Stimulated activated CD8-positive, alpha-beta memory T cell treated with anti-CD3 and anti-CD28 coated beads, Interleukin-7, amount 100 ng/mL, for 48 hours (primary cell): ENCODE measurements around the gene MYG1.
"Not testable (repeated sequence)": the region's sequence is repeated elsewhere in the genome, so short reads cannot be mapped to it uniquely, and the experiment has no call there.

ENCODE experiments used
- DNase-seq, 2 donors: peaks; one replicate each; pipeline ENCODE4 v3.0.0-alpha.2; 2020; ENCODE audit warnings: low read depth in 1 of 2; ENCODE audit errors: extremely low read depth in 1 of 2

MYG1 gene

DNA sequence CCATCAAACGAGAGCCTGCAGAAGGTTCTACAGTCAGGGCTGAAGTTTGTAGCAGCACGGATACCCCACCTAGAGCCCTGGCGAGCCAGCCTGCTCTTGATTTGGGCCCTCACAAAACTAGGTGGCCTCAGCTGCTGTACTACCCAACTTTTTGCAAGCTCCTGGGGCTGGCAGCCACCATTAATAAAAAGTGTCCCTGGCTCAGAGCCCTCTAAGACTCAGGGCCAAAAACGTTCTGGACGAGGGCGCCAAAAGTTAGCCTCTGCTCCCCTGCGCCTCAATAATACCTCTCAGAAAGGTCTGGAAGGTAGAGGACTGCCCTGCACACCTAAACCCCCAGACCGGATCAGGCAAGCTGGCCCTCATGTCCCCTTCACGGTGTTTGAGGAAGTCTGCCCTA lies 13.0 kb upstream of the MYG1 start:
- DNase-seq = no peak

- peak in 1 of 2 donors; percentile 34 for DNase-seq
Observed at GRCh38 chr12:53287741-53288216, 11.7 kb upstream of the MYG1 start.

DNA sequence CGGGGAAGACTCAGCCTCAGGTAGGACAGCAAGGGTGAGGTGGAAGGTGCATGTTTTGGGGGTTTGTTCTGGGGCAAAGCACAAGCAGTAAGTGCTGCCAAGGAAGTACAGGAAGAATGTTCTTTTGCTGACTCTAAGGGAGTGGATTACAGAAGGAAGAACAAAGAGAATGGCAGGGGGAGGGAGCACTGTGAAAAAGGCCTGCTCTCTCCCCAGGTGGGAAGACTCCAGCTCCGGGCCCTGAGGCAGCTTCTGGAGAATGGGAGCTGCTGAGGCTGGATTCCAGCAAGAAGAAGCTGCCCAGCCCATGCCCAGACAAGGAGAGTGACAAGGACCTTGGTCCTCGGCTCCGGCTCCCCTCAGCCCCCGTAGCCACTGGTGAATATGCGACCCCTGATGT lies 11.2 kb upstream of the MYG1 start:
- no peak for DNase-seq

DNA sequence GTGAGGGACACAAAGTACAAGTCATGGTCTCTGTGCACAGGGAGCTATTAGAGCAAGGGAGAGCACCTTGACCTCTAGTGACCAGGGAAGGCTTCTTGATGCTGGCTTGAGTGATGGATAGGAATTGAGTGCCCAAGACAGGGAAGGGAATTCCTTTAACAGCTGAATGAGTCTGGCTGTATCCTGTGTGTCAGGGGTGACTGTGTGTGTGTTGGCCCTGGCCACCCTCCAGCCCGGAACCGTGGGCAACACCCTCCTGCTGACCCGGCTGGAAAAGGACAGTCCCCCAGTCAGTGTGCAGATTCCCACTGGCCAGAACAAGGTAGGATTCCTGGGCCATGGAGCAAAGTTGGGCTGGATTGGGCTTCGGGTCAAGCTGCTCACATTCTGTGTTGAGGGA lies 9.6 kb upstream of the MYG1 start:
- no peak for DNase-seq

GRCh38 chr12:53290661-53291060 lies 8.8 kb upstream of the MYG1 start:
- DNase-seq = no peak

- no peak for DNase-seq
Observed at GRCh38 chr12:53292426-53292825, 7.1 kb upstream of the MYG1 start.

- DNase-seq = peak; percentile 67 to 81
Observed at GRCh38 chr12:53295070-53295890, 4.2 kb upstream of the MYG1 start, which contains the start of gene PFDN5. PFDN5 (plus strand) TSS chr12:53295542; CDS start chr12:53295568, 26 bp downstream.

DNA sequence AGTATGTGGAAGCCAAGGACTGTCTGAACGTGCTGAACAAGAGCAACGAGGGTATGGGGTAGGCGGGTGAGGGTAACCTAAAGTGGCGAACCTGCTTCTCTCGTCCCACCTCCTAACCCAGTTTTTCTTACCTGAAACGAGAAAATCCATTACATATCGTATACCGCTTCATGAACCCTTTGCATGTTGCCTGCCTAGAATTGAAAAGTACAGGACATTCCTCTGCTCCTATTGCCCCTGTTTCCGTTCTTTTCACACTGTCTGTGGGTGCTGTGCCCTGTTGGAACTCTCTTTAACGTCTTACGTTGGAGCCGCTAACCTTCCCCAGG lies 3.6 kb upstream of the MYG1 start:
- DNase-seq = no peak

- not testable (repeated sequence) for DNase-seq
Observed at GRCh38 chr12:53297106-53297505, 2.4 kb upstream of the MYG1 start.

DNA sequence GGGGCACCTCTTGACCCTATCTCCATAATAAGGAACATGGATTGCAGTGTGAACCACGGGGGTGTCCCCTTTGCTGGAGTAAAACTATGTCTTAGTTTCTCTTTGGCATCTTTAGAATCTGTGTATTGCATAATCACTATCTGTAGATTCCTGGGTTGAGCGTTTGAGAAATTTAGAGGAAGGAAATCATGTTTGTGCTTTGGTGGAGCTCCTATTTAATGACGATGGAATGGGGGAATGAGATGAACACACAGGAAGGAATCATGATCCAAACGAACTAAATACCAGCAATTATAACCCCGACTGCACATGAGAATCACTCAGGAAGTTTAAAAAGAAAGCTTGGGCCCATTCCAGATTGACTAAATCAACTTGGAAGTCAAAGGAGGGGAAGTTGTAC lies 1.3 kb upstream of the MYG1 start:
- DNase-seq = no peak

GRCh38 chr12:53299101-53299453 lies 418 bp upstream of the MYG1 start:
- DNase-seq = no peak

DNA sequence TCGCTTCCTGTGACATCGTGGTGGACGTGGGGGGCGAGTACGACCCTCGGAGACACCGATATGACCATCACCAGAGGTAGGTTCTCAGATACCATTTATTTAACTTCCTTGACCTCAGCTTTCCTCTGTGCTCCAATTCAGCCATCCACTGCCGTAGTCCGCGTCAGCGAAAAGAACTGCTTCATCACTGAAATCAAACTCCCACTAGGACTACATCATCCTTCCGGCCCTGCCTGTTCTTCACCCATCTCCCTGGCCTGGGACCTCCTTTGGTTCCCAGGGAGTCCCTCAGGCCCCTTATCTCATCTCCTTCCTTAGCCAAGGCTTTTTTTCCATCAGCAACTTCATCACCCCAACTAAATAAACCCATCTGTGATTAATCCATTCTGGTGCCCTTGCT lies 692 bp downstream of the MYG1 start:
- no peak for DNase-seq

GRCh38 chr12:53302903-53303302 lies 3.4 kb downstream of the MYG1 start:
- no peak for DNase-seq

DNA sequence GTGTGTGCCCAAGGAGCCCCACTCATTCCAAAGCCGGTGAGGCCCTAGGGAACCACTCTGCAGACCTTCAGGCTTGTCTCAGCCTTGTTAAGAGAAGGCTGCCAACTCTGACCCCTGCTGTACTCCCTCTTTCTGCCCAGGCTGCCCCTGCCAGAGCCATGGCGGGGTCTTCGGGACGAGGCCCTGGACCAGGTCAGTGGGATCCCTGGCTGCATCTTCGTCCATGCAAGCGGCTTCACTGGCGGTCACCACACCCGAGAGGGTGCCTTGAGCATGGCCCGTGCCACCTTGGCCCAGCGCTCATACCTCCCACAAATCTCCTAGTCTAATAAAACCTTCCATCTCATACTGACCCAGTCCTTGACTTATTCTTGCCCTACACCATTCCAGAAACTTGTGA lies 7.3 kb downstream of the MYG1 start:
- no peak for DNase-seq

DNA sequence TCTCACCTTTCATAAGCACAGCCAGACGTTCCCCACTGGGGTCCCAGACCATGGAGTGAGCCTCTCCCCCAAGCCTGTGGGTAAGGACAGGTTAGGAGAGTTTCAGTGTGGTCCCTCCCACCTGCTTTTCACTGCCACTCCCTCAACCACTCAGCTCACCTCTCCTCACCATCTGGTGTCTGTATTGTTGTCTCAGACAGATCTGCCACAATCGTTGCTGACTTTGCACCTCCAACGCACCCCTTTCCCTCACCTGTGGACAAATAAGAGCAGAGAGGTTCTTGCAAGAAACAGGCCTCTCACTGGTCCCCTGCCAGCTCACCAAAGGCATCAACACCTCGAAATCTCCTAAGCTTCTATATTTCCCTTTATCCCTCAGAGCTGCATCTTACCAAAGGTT lies 8.8 kb downstream of the MYG1 start:
- no peak for DNase-seq

DNA sequence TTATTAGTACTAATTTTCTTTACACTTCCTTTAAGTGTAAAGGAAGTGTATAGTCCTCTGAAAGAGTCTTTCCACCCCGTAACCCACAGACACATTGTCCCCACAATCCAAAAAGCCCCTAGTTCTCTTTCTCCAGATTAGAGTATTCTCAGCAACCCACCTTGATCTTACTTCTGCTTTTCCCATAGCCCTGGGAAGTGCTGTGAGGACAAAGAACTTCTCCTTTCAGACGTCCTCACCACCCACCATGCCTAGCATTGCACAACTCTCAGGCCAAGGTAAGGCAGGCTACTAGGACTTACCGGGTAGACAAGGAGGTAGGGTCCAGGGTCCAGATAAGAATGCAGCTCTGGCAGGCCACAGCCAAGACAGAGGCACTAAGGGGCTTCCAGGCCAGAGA lies 14.5 kb downstream of the MYG1 start:
- no peak for DNase-seq

DNA sequence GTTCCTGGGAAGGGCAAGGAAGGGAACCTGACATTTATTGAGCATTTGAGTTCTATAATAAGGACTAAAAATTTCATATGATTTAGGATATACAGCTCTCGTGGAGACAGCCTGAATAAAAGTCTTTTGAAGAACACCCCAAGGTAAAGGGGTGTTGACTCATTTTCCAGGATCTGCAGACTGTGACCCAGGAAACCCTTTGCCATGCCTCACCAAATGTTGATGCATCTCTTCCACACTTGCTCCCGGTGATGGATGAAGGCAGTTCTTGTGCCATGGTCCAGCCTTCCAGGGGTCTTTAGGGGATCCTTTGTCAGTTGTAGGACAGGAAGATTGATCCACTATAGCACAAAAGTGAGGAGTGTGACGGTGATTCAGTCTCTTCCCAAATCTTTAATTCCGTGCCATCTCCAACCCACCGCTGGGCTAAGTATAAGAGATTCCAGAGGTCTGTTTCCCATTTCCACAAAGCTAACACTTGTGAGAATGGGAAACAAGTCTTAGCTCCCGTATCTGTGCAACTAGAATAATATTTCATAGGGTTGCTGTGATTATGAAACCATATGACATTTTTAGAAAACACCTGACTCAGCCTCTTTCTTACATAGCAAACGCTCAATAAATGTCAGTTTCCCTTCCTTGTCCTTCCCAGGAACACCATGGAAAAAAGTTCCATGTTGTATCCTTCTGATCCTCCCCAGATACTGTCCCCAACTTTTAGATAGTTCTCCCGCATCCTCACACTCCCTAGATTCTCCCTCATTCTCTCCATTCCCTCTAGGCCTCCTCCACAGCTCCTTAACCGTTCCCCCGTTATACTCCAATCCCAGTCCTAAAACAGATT lies 21.1 kb downstream of the MYG1 start:
- no peak for DNase-seq

- peak in 1 of 2 donors; percentile 22 for DNase-seq
Observed at GRCh38 chr12:53324113-53324778, 24.8 kb downstream of the MYG1 start.

- peak; percentile 87 to 88 for DNase-seq
Observed at GRCh38 chr12:53324779-53325510, 25.4 kb downstream of the MYG1 start.

GRCh38 chr12:53325511-53326061 lies 26.1 kb downstream of the MYG1 start:
- no peak for DNase-seq
